OCI-LY1 (cell line): ENCODE data around the gene ZFP92.

Experiments
- H2AFZ ChIP-seq: fragments of 200-600 bp; sonication (generic), shearing (Covaris generic); 2 replicates; pipeline ENCODE4 v1.6.0; 2014; ENCODE audit warnings: antibody characterized with exemption, mild to moderate bottlenecking, low read length
- H3F3A ChIP-seq: fragments of 200-600 bp; sonication (generic), shearing (Covaris generic); 2 replicates; pipeline ENCODE4 v1.6.0; 2014; ENCODE audit warnings: mild to moderate bottlenecking, antibody characterized with exemption, low read length, moderate library complexity; ENCODE audit not compliant: insufficient read depth
- H3K27ac ChIP-seq: fragments of 200-600 bp; sonication (generic); 2 replicates; pipeline ENCODE4 v1.5.1; 2014; ENCODE audit warnings: low read length, mixed run types, mild to moderate bottlenecking, low read depth; ENCODE audit not compliant: poor library complexity, severe bottlenecking
- H3K27me3 ChIP-seq: fragments of 200-600 bp; sonication (generic); 2 replicates; pipeline ENCODE4 v1.6.0; 2014; ENCODE audit warnings: antibody characterized with exemption, mild to moderate bottlenecking, low read length, moderate library complexity; ENCODE audit not compliant: insufficient read depth
- H3K36me3 ChIP-seq: fragments of 200-600 bp; sonication (generic); 2 replicates; pipeline ENCODE4 v1.6.1; 2014; ENCODE audit warnings: mild to moderate bottlenecking, antibody characterized with exemption, low read length, moderate library complexity, mixed read lengths; ENCODE audit not compliant: insufficient read depth
- H3K4me1 ChIP-seq: fragments of 200-600 bp; sonication (generic); 2 replicates; pipeline ENCODE4 v1.5.1; 2014; ENCODE audit warnings: mild to moderate bottlenecking, low read length, moderate library complexity; ENCODE audit not compliant: insufficient read depth, severe bottlenecking
- H3K4me2 ChIP-seq: fragments of 200-600 bp; sonication (generic), shearing (Covaris generic); 2 replicates; pipeline ENCODE4 v1.6.1; 2014; ENCODE audit warnings: low read length
- H3K4me3 ChIP-seq: fragments of 200-600 bp; sonication (generic); 2 replicates; pipeline ENCODE4 v1.5.1; 2014; ENCODE audit warnings: low read length, low read depth, mild to moderate bottlenecking, mixed read lengths; ENCODE audit not compliant: poor library complexity, severe bottlenecking
- H3K79me2 ChIP-seq: fragments of 200-600 bp; shearing (Covaris generic); 2 replicates; pipeline ENCODE4 v1.6.1; 2016; ENCODE audit warnings: mixed run types, low read length, mixed read lengths; ENCODE audit not compliant: insufficient read depth
- H3K9ac ChIP-seq: fragments of 200-600 bp; sonication (generic), shearing (Covaris generic); 2 replicates; pipeline ENCODE4 v1.6.1; 2014; ENCODE audit warnings: mild to moderate bottlenecking, low read length, mixed read lengths
- H3K9me2 ChIP-seq: fragments of 200-600 bp; sonication (generic), shearing (Covaris generic); 2 replicates; pipeline ENCODE4 v1.6.1; 2014; ENCODE audit warnings: low read depth, mild to moderate bottlenecking, low read length, mixed read lengths
- H3K9me3 ChIP-seq: fragments of 200-600 bp; shearing (Covaris generic); 2 replicates; pipeline ENCODE4 v1.6.1; 2014; ENCODE audit warnings: low read length, mixed read lengths
- H4K20me1 ChIP-seq: fragments of 200-600 bp; sonication (generic), shearing (Covaris generic); 2 replicates; pipeline ENCODE4 v1.6.0; 2016; ENCODE audit warnings: mild to moderate bottlenecking, low read length; ENCODE audit not compliant: insufficient read depth
- EZH2 ChIP-seq: fragments of 200-600 bp; sonication (generic), shearing (Covaris generic); IDR thresholded peaks from 2 replicates; pipeline ENCODE4 v1.8.0; 2017; ENCODE audit warnings: borderline replicate concordance, mixed run types, mild to moderate bottlenecking, antibody characterized with exemption, low read length, moderate library complexity, mixed read lengths
- TF ChIP-seq, protein P1 (sequence below): fragments of 200-600 bp; sonication (generic), shearing (Covaris generic); IDR thresholded peaks from 2 replicates; pipeline ENCODE4 v1.5.1; 2017; ENCODE audit warnings: mild to moderate bottlenecking, antibody characterized with exemption, low read length, moderate library complexity, mixed read lengths

The ZFP92 gene

DNA sequence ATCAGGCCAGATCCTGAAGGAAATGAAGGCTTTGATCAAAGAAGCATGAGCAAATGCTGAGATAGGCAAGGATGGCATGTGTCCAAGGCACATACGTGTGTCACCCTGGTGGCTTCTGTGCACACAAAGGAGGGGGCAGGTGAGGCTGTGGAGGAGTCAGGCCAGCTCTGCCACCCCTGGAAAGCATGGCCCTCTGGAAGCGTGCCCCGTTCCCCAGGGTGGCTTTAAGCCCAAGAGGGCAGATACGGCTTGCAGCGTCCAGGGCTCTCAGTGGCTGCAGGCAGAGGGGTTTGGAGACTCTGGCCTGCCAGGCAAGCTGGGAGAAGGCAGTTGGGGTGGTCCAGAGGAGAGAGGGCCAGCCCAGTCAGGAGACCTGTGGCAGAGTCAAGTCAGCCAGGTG lies 35.7 kb upstream of the ZFP92 start:
- Histone ChIP-seq H3K9ac (no peak overlapping the region), H3K4me2 (no peak overlapping the region), H3K27me3 (no peaks in the 10 kb centered on the region), H3K79me2 (no peaks in the 10 kb centered on the region), H3F3A (no peaks in the 10 kb centered on the region), H3K4me3 (no peak overlapping the region), H2AFZ (no peak overlapping the region), H3K9me2 (no peaks in the 10 kb centered on the region), H3K27ac (no peak overlapping the region), H3K4me1 (peaks cover 7% of the 10 kb centered on the region), H4K20me1 (no peaks in the 10 kb centered on the region), H3K36me3 (no peaks in the 10 kb centered on the region), H3K9me3 (no peaks in the 10 kb centered on the region)
- TF ChIP-seq, protein P1, sequence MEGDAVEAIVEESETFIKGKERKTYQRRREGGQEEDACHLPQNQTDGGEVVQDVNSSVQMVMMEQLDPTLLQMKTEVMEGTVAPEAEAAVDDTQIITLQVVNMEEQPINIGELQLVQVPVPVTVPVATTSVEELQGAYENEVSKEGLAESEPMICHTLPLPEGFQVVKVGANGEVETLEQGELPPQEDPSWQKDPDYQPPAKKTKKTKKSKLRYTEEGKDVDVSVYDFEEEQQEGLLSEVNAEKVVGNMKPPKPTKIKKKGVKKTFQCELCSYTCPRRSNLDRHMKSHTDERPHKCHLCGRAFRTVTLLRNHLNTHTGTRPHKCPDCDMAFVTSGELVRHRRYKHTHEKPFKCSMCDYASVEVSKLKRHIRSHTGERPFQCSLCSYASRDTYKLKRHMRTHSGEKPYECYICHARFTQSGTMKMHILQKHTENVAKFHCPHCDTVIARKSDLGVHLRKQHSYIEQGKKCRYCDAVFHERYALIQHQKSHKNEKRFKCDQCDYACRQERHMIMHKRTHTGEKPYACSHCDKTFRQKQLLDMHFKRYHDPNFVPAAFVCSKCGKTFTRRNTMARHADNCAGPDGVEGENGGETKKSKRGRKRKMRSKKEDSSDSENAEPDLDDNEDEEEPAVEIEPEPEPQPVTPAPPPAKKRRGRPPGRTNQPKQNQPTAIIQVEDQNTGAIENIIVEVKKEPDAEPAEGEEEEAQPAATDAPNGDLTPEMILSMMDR: no peak
- TF ChIP-seq EZH2: no peak

DNA sequence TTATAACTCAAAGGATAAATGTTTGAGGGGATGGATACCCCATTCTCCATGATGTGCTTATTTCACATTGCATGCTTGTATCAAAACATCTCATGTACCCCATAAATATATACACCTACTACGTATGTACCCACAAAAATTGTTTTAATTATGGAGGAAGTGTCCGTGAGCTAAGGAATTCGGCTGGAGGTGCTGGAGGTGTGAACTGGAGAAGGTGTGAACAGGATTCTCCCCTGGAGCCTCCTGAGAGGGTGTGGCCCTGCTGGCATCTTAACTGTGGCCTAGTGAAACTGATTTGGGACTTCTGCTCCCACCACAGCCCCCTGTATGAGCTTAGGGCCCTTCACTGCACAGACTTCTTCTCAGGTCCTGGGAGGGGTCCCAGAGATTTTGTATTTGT lies 33.5 kb upstream of the ZFP92 start:
- Histone ChIP-seq H3K4me3 (no peak overlapping the region), H2AFZ (no peak overlapping the region), H3K9ac (no peak overlapping the region), H3F3A (no peaks in the 10 kb centered on the region), H3K27me3 (no peaks in the 10 kb centered on the region), H4K20me1 (no peaks in the 10 kb centered on the region), H3K9me2 (no peaks in the 10 kb centered on the region), H3K9me3 (no peaks in the 10 kb centered on the region), H3K4me2 (no peak overlapping the region), H3K36me3 (no peaks in the 10 kb centered on the region), H3K4me1 (peaks cover 7% of the 10 kb centered on the region), H3K79me2 (no peaks in the 10 kb centered on the region), H3K27ac (no peak overlapping the region)
- TF ChIP-seq, protein P1: no peak
- no peak for TF ChIP-seq EZH2

DNA sequence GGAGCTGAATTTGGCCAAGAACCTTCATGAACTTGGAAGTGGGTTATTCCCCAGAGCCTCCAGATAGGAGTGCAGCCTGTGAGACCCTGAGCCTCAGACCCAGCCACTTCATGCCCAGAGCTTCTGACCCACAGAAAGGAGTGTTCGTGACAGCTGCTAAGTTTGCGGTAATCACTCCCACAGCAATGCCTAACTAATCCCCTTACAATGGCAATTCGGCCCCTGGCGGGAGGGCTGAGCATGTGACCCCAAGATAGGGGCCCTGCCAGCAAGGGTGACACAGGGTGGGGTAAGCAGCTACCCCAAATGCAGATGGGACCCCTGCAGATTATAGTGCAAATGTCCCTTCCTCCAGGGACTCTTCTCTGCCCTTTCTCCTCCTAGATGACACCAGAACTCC lies 32.7 kb upstream of the ZFP92 start:
- TF ChIP-seq, protein P1: no peak
- TF ChIP-seq EZH2: no peak
- H3K9me2 ChIP-seq: no peaks in the 10 kb centered on the region
- no peak overlapping the region for H3K4me3 ChIP-seq
- H2AFZ ChIP-seq: no peak overlapping the region
- H3K4me1 ChIP-seq: peaks cover 7% of the 10 kb centered on the region
- no peaks in the 10 kb centered on the region for H3K36me3 ChIP-seq
- H3F3A ChIP-seq: no peaks in the 10 kb centered on the region
- no peaks in the 10 kb centered on the region for H3K9me3 ChIP-seq
- no peaks in the 10 kb centered on the region for H3K27me3 ChIP-seq
- H3K27ac ChIP-seq: no peak overlapping the region
- no peak overlapping the region for H3K4me2 ChIP-seq
- H4K20me1 ChIP-seq: no peaks in the 10 kb centered on the region
- no peaks in the 10 kb centered on the region for H3K79me2 ChIP-seq
- H3K9ac ChIP-seq: no peak overlapping the region
